ENCODE measurements around the gene LIN7B. TPM values are rescaled to one million over a fixed set of nuclear protein-coding genes. Genes with fewer than 3 reads are reported as not detected.

The LIN7B gene
- total and polyA plus RNA-seq, 9 of the 15 experiments (the other 6 are each of a cell fraction or from before 2014, with no cell fraction given): 0.89 to 15.7 (median 4.0) TPM

DNA sequence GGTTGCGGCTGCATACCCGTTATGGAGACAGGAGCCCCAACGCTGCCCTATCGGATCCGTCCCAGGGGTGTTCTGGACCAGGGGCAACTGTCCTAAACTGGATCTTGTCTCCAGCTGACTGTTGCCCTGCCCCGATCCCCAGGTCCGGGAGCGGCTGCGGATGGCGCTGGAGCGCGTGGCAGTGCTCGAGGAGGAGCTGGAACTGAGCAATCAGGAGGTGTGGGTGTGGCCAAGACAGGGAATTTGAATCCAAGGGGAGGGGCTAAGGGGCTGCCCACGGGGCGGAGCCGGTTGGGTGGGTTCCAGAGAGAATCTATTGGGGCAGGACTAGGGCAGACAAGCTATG is 15.0 kb downstream of the LIN7B start:
- DNase-seq (ENCODE audit: extremely low read depth in 1 of 4, low spot score in 3 of 4): peak; percentile 80 to 95 (median 86)
- H3K4me1 ChIP-seq (replicated peaks in 1 of 2; ENCODE audit: control insufficient read depth in 2 of 2, insufficient read depth in 2 of 2, low read length in 2 of 2): peaks cover 19 to 61% of the 10 kb centered on the region in 2 experiments
- peak overlapping the region; percentile 100 for H3K4me2 ChIP-seq (ENCODE audit: insufficient read depth, low read length)
- BruUV-seq (replicated peaks): no TSS peak
- no peaks in the 10 kb centered on the region for H3K9me3 ChIP-seq (replicated peaks; ENCODE audit: control insufficient read depth, insufficient read depth, low read depth, low read length)
- peak overlapping the region; percentile 76 to 92 for H3K9ac ChIP-seq (ENCODE audit: insufficient read depth in 1 of 2, low read depth in 2 of 2, low read length in 2 of 2)
- H4K20me1 ChIP-seq (replicated peaks; ENCODE audit: control insufficient read depth, insufficient read depth, low read length): no peaks in the 10 kb centered on the region
- in situ Hi-C loops (cut with MboI): no loop called here
- peak; percentile 78 for ATAC-seq
- intact Hi-C loops (cut with micrococcal nuclease): loop anchor here (2.0 kb wide), 1 partner anchor 14 kb away; no protein-coding TSS in a partner anchor
- H3K4me3 ChIP-seq: peak overlapping the region; percentile 55
- H3K27me3 ChIP-seq (ENCODE audit: control insufficient read depth in 2 of 2, insufficient read depth in 2 of 2, low read length in 2 of 2): no peaks in the 10 kb centered on the region
- FAIRE-seq: peak; percentile 89
- H3K79me2 ChIP-seq (ENCODE audit: control insufficient read depth, insufficient read depth, low read length): peaks cover 17% of the 10 kb centered on the region; the same call in 2 of the 3 replicates
- peak overlapping the region; percentile 71 for H3K27ac ChIP-seq (ENCODE audit: extremely low read depth, low read depth, low read length)
- ChIA-PET POLR2A (interaction anchor here (0.8 to 3.1 kb wide), 6 partner anchors 9 to 20 kb away, joined by 3 to 15 read pairs (median 6); no protein-coding TSS in a partner anchor), CTCF (ENCODE audit: low intra/inter-chr PET ratio) (interaction anchor here (1.1 kb wide), 1 partner anchor 28 kb away, joined by 5 read pairs; no protein-coding TSS in a partner anchor)
- H3K9me1 ChIP-seq (ENCODE audit: control insufficient read depth, insufficient read depth, low read length): no peaks in the 10 kb centered on the region
- 1% methylated on average over 16 of the region's 16 CpGs for WGBS (ENCODE audit: insufficient coverage, low coverage, missing lambda C conversion rate)
- peak overlapping the region; percentile 100 for H2AFZ ChIP-seq (ENCODE audit: low read depth, low read length)
- H3K36me3 ChIP-seq (ENCODE audit: control insufficient read depth, insufficient read depth, low read length): peaks cover 33% of the 10 kb centered on the region; the same call in 2 of the 3 replicates
- TF ChIP-seq, protein P1, sequence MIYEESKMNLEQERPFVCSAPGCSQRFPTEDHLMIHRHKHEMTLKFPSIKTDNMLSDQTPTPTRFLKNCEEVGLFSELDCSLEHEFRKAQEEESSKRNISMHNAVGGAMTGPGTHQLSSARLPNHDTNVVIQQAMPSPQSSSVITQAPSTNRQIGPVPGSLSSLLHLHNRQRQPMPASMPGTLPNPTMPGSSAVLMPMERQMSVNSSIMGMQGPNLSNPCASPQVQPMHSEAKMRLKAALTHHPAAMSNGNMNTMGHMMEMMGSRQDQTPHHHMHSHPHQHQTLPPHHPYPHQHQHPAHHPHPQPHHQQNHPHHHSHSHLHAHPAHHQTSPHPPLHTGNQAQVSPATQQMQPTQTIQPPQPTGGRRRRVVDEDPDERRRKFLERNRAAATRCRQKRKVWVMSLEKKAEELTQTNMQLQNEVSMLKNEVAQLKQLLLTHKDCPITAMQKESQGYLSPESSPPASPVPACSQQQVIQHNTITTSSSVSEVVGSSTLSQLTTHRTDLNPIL (CRISPR knock-in tag; IDR thresholded peaks at IDR 0.05): no peak
- peak; percentile 28; the same call in 1 of the 2 replicates for TF ChIP-seq CXXC5 (CRISPR knock-in tag; IDR thresholded peaks at IDR 0.05)
- TF ChIP-seq PHF8 (IDR thresholded peaks at IDR 0.05; ENCODE audit: borderline replicate concordance, low read length): peak; percentile 63; the same call in 1 of the 2 replicates
- no peak for TF ChIP-seq ETV6 (IDR thresholded peaks at IDR 0.05; ENCODE audit: borderline replicate concordance in 1 of 2, low read depth in 2 of 2, low read length in 1 of 2)
- TF ChIP-seq ETV6 (CRISPR knock-in tag; IDR thresholded peaks at IDR 0.05; ENCODE audit: borderline replicate concordance): no peak
- no peak for TF ChIP-seq PRDM10 (IDR thresholded peaks at IDR 0.05; ENCODE audit: partially characterized antibody)
- TF ChIP-seq, protein P2, sequence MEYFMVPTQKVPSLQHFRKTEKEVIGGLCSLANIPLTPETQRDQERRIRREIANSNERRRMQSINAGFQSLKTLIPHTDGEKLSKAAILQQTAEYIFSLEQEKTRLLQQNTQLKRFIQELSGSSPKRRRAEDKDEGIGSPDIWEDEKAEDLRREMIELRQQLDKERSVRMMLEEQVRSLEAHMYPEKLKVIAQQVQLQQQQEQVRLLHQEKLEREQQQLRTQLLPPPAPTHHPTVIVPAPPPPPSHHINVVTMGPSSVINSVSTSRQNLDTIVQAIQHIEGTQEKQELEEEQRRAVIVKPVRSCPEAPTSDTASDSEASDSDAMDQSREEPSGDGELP (CRISPR knock-in tag; IDR thresholded peaks at IDR 0.05; ENCODE audit: borderline replicate concordance): peak; percentile 78; the same call in 1 of the 2 replicates
- TF ChIP-seq E2F6 (IDR thresholded peaks at IDR 0.05; ENCODE audit: borderline replicate concordance in 1 of 2, extremely low read depth in 1 of 2, insufficient read depth in 1 of 2, insufficient read length in 1 of 2, low read depth in 1 of 2, low read length in 1 of 2, poor library complexity in 1 of 2, severe bottlenecking in 1 of 2): peak in 1 of 2 experiments; percentile 74
- 0 out of 2 replicates have a peak, but pooled peaks have one; percentile 24 for TF ChIP-seq CEBPG (CRISPR knock-in tag; IDR thresholded peaks at IDR 0.05)
- TF ChIP-seq CEBPG (tag; conservative IDR thresholded peaks at IDR 0.05 in 1 of 2, IDR thresholded peaks at IDR 0.05 in 1 of 2): no peak
- TF ChIP-seq RBFOX2 (IDR thresholded peaks at IDR 0.05; ENCODE audit: low read depth, low read length): peak; percentile 78
- no peak for TF ChIP-seq ZNF175 (CRISPR knock-in tag; IDR thresholded peaks at IDR 0.05; ENCODE audit: low read depth)
- TF ChIP-seq DMBX1 (CRISPR knock-in tag; IDR thresholded peaks at IDR 0.05; ENCODE audit: borderline replicate concordance): no peak
